H1 (cell line): Measurements from ENCODE around the gene GRIA3. TPM values are rescaled to one million over a fixed set of nuclear protein-coding genes. Genes with fewer than 3 reads are reported as not detected.

ENCODE experiments used
- CTCF ChIA-PET: fragments of 300-600 bp; sonication (Branson Sonifier 250); formaldehyde crosslinking; loops from one replicate; lab custom pipeline; 2021; ENCODE audit not compliant: partially characterized antibody; lab: Charles Lee
- POLR2A ChIA-PET: fragments of 300-600 bp; sonication (Branson Sonifier 250); formaldehyde crosslinking; loops from one replicate; lab custom pipeline; 2021; ENCODE audit warnings: inconsistent platforms; ENCODE audit not compliant: partially characterized antibody; lab: Charles Lee
- DNase-seq, 2 experiments: peaks; one replicate each; pipeline versions ENCODE4 v3.0.0 to v3.0.0-alpha.2; 2010 to 2022; ENCODE audit warnings: low spot score in 2 of 2, low read depth in 1 of 2, mixed read lengths in 1 of 2
- FAIRE-seq: peaks from 2 replicates; lab custom pipeline; 2011; peaks lifted over from hg19 to GRCh38; lab: Jason Lieb, UNC
- H2AFZ ChIP-seq: 2 replicates; pipeline ENCODE4 v1.8.1; 2012; ENCODE audit warnings: low read length, inconsistent platforms
- H2AK5ac ChIP-seq: 2 replicates; pipeline ENCODE4 v1.6.1; 2013; ENCODE audit warnings: low read depth, low read length
- H2BK120ac ChIP-seq: replicated peaks from 2 replicates; pipeline ENCODE3; 2013; ENCODE audit warnings: low read depth, low read length, inconsistent platforms
- H2BK12ac ChIP-seq: 2 replicates; pipeline ENCODE4 v1.6.1; 2013; ENCODE audit warnings: low read depth, low read length
- H2BK15ac ChIP-seq: 2 replicates; pipeline ENCODE4 v1.6.1; 2013; ENCODE audit warnings: low read length
- H2BK20ac ChIP-seq: 2 replicates; pipeline ENCODE4 v1.6.1; 2013; ENCODE audit warnings: low read length
- H2BK5ac ChIP-seq: 2 replicates; pipeline ENCODE4 v1.6.1; 2013; ENCODE audit warnings: low read depth, low read length
- H3K14ac ChIP-seq: 2 replicates; pipeline ENCODE4 v1.6.1; 2013; ENCODE audit warnings: inconsistent platforms; ENCODE audit not compliant: insufficient read length
- H3K18ac ChIP-seq: 2 replicates; pipeline ENCODE4 v1.6.1; 2013; ENCODE audit warnings: low read length; ENCODE audit errors: extremely low read depth
- H3K23ac ChIP-seq: 2 replicates; pipeline ENCODE4 v1.6.1; 2013; ENCODE audit warnings: inconsistent platforms; ENCODE audit not compliant: insufficient read length
- H3K23me2 ChIP-seq: 2 replicates; pipeline ENCODE4 v1.6.1; 2013; ENCODE audit warnings: low read depth, low read length
- H3K27ac ChIP-seq: 2 replicates; pipeline ENCODE4 v1.6.1; 2011; ENCODE audit warnings: low read depth, low read length, inconsistent platforms
- H3K27me3 ChIP-seq, 4 experiments: replicated peaks in 1 of 4; 1 replicate in 1 of 4; 2 replicates in 3 of 4; pipeline versions ENCODE4 v1.6.1 to v1.8.1; 2011 to 2013; ENCODE audit warnings: low read length in 3 of 4, mild to moderate bottlenecking in 3 of 4, inconsistent platforms in 2 of 4, mixed read lengths in 2 of 4, moderate library complexity in 1 of 4; ENCODE audit not compliant: control insufficient read depth in 3 of 4, insufficient read depth in 3 of 4; ENCODE audit errors: extremely low read depth in 1 of 4
- H3K36me3 ChIP-seq, 4 experiments: 2 replicates each; pipeline versions ENCODE4 v1.6.1 to v1.8.1; 2011 to 2013; ENCODE audit warnings: mild to moderate bottlenecking in 4 of 4, low read length in 3 of 4, moderate library complexity in 2 of 4, control low read depth in 1 of 4, inconsistent platforms in 1 of 4; ENCODE audit not compliant: insufficient read depth in 4 of 4, control insufficient read depth in 2 of 4
- H3K4ac ChIP-seq: replicated peaks from 2 replicates; pipeline ENCODE3; 2013; ENCODE audit warnings: low read length, low read depth, mixed read lengths, inconsistent platforms; ENCODE audit not compliant: insufficient read length
- H3K4me1 ChIP-seq, 4 experiments: replicated peaks in 1 of 4; 1 replicate in 1 of 4; 2 replicates in 3 of 4; pipeline versions ENCODE4 v1.6.1 to v1.8.1; 2011 to 2013; ENCODE audit warnings: low read length in 3 of 4, inconsistent platforms in 2 of 4, mixed read lengths in 1 of 4; ENCODE audit not compliant: insufficient read depth in 4 of 4, control insufficient read depth in 3 of 4
- H3K4me2 ChIP-seq, 2 experiments: 2 replicates each; pipeline versions ENCODE4 v1.6.1 to v1.8.1; 2011 to 2013; ENCODE audit warnings: low read depth in 2 of 2, low read length in 2 of 2, control low read depth in 1 of 2, inconsistent platforms in 1 of 2, mild to moderate bottlenecking in 1 of 2; ENCODE audit not compliant: insufficient read depth in 1 of 2
- H3K4me3 ChIP-seq, 4 experiments: fragments of 200-600, 300-600 bp in 1 of 4; sonication (generic), shearing (Covaris generic), sonication (Bioruptor Twin) in 1 of 4; 2 replicates each; pipeline versions ENCODE4 v1.5.1 to v1.8.1; 2011 to 2016; ENCODE audit warnings: low read length in 4 of 4, low read depth in 3 of 4, control low read depth in 2 of 4, inconsistent platforms in 2 of 4, mild to moderate bottlenecking in 2 of 4, mixed read lengths in 1 of 4, moderate library complexity in 1 of 4; ENCODE audit not compliant: insufficient read depth in 2 of 4; ENCODE audit errors: extremely low read depth in 1 of 4
- H3K56ac ChIP-seq: replicated peaks from 2 replicates; pipeline ENCODE3; 2013; ENCODE audit warnings: low read depth, mild to moderate bottlenecking, mixed read lengths, low read length, inconsistent platforms; ENCODE audit not compliant: insufficient read length
- H3K79me1 ChIP-seq: 2 replicates; pipeline ENCODE4 v1.6.1; 2013; ENCODE audit warnings: low read depth, low read length, control low read depth
- H3K79me2 ChIP-seq, 2 experiments: 2 replicates each; pipeline versions ENCODE4 v1.6.1 to v1.8.1; 2012 to 2013; ENCODE audit warnings: low read length in 2 of 2, mild to moderate bottlenecking in 2 of 2, inconsistent platforms in 1 of 2; ENCODE audit not compliant: insufficient read depth in 2 of 2, control insufficient read depth in 1 of 2
- H3K9ac ChIP-seq, 4 experiments: replicated peaks in 1 of 4; 1 replicate in 1 of 4; 2 replicates in 3 of 4; pipeline versions ENCODE4 v1.6.1 to v1.8.1; 2011 to 2013; ENCODE audit warnings: low read depth in 3 of 4, low read length in 3 of 4, control low read depth in 2 of 4, mild to moderate bottlenecking in 2 of 4, moderate library complexity in 2 of 4, inconsistent platforms in 1 of 4; ENCODE audit errors: extremely low read depth in 1 of 4
- H3K9me3 ChIP-seq, 2 experiments: 2 replicates each; pipeline versions ENCODE4 v1.6.1 to v1.8.1; 2012 to 2013; ENCODE audit warnings: mild to moderate bottlenecking in 2 of 2, moderate library complexity in 2 of 2, control low read depth in 1 of 2, inconsistent platforms in 1 of 2, low read depth in 1 of 2, low read length in 1 of 2, mixed read lengths in 1 of 2; ENCODE audit not compliant: insufficient read depth in 2 of 2
- H4K20me1 ChIP-seq, 2 experiments: replicated peaks in 1 of 2; 2 replicates each; pipeline versions ENCODE3 to v1.8.1; 2011 to 2013; ENCODE audit warnings: inconsistent platforms in 2 of 2, low read length in 2 of 2, mild to moderate bottlenecking in 1 of 2; ENCODE audit not compliant: insufficient read depth in 2 of 2, control insufficient read depth in 1 of 2
- H4K5ac ChIP-seq: 2 replicates; pipeline ENCODE4 v1.6.1; 2013; ENCODE audit warnings: low read length, low read depth, mixed read lengths, inconsistent platforms; ENCODE audit not compliant: insufficient read length
- H4K8ac ChIP-seq: 2 replicates; pipeline ENCODE4 v1.8.0; 2013; ENCODE audit warnings: mild to moderate bottlenecking, moderate library complexity, low read length, inconsistent platforms; ENCODE audit not compliant: insufficient read depth; ENCODE audit errors: extremely low read depth
- H4K91ac ChIP-seq: replicated peaks from 2 replicates; pipeline ENCODE3; 2013; ENCODE audit warnings: low read length, mixed read lengths, inconsistent platforms; ENCODE audit not compliant: insufficient read length
- CHD2 ChIP-seq: IDR thresholded peaks from 2 replicates; pipeline ENCODE4 v1.6.1; 2012; ENCODE audit warnings: low read length, improper control_type of control experiment
- CREB1 ChIP-seq: IDR thresholded peaks from 2 replicates; pipeline ENCODE4 v1.6.1; 2012; ENCODE audit warnings: inconsistent platforms
- GTF2F1 ChIP-seq: IDR thresholded peaks from 2 replicates; pipeline ENCODE4 v1.6.1; 2012; ENCODE audit warnings: low read depth, low read length, improper control_type of control experiment, borderline replicate concordance
- KDM1A ChIP-seq: fragments of 200-600, 300-600 bp; sonication (generic); IDR thresholded peaks from 2 replicates; pipeline ENCODE4 v1.7.1; 2016; ENCODE audit warnings: mild to moderate bottlenecking, low read length, borderline replicate concordance
- PHF8 ChIP-seq: fragments of 200-600 bp; sonication (generic); conservative IDR thresholded peaks from 2 replicates; pipeline ENCODE4 v1.7.1; 2012; ENCODE audit warnings: low read depth, mild to moderate bottlenecking, inconsistent platforms, low read length, moderate library complexity
- RFX5 ChIP-seq: IDR thresholded peaks from 2 replicates; pipeline ENCODE4 v1.6.1; 2011; ENCODE audit warnings: low read depth, low read length, improper control_type of control experiment, borderline replicate concordance
- SAP30 ChIP-seq: fragments of 300-600 bp; sonication (generic); IDR thresholded peaks from 2 replicates; pipeline ENCODE4 v1.7.1; 2012; ENCODE audit warnings: low read length, moderate library complexity, mild to moderate bottlenecking, inconsistent platforms; ENCODE audit not compliant: insufficient read depth, insufficient replicate concordance
- SP1 ChIP-seq: IDR thresholded peaks from 2 replicates; pipeline ENCODE4 v1.6.1; 2011; ENCODE audit warnings: low read depth, low read length
- SP4 ChIP-seq: IDR thresholded peaks from 2 replicates; pipeline ENCODE4 v1.6.1; 2012; ENCODE audit warnings: low read length, inconsistent platforms
- SRF ChIP-seq: IDR thresholded peaks from 2 replicates; pipeline ENCODE4 v1.6.1; 2011; ENCODE audit warnings: mild to moderate bottlenecking, low read depth, low read length, moderate library complexity
- YY1 ChIP-seq: IDR thresholded peaks from 2 replicates; pipeline ENCODE4 v1.6.1; 2011; ENCODE audit warnings: low read depth, mild to moderate bottlenecking, low read length
- WGBS, 2 experiments: shearing (Covaris generic) in 1 of 2; methylation state at CpG; one replicate each; pipeline versions ENCODE4 v1.1.6 to v1.1.7; 2013 to 2015; ENCODE audit warnings: low lambda C conversion rate in 2 of 2, mixed read lengths in 2 of 2, inconsistent platforms in 1 of 2, low coverage in 1 of 2, missing lambda C conversion rate in 1 of 2; ENCODE audit not compliant: insufficient replicate concordance in 2 of 2, insufficient coverage in 1 of 2, insufficient read length in 1 of 2; ENCODE audit errors: extremely low coverage in 1 of 2, missing lambda C conversion rate in 1 of 2; 5-methylcytosine and 5-hydroxymethylcytosine counted together
- polyA plus RNA-seq, 7 experiments: library from polyadenylated mRNA; depleted of rRNA in 3 of 7; stranded (reverse) in 5 of 7; unstranded in 2 of 7; fragments of >200 nt in 5 of 7; fragments of 200-250 nt in 2 of 7; gene quantifications; 1 replicate in 5 of 7; 2 replicates in 1 of 7; 4 replicates in 1 of 7; pipeline versions ENCODE4 v1.2.1 to v1.2.3, GENCODE V29; 2011 to 2013; ENCODE audit warnings: missing spikeins in 2 of 7, mixed read lengths in 2 of 7
- total RNA-seq: library from RNA; stranded (reverse); fragmentation: NEBNext Ultra II Directional; extraction: Animal tissue kit (Norgen Biotek cat#: 25700); gene quantifications from 2 replicates; pipeline ENCODE4 v1.2.1, GENCODE V29; 2021
- TF ChIP-seq, protein P1 (sequence below): IDR thresholded peaks from 2 replicates; pipeline ENCODE4 v1.6.1; 2012; ENCODE audit warnings: inconsistent platforms
- TF ChIP-seq, protein P2 (sequence below), 3 experiments: IDR thresholded peaks; 1 replicate in 2 of 3; 2 replicates in 1 of 3; pipeline versions ENCODE4 v1.5.1 to v1.6.1; 2011; ENCODE audit warnings: low read length in 3 of 3, mild to moderate bottlenecking in 3 of 3, inconsistent platforms in 2 of 3, low read depth in 1 of 3, moderate library complexity in 1 of 3; ENCODE audit not compliant: insufficient read depth in 1 of 3; ENCODE audit errors: control extremely low read depth in 1 of 3

The GRIA3 gene
- total and polyA plus RNA-seq, 2 of the 8 experiments (the other 6 are each of a cell fraction or from before 2014, with no cell fraction given) = 2.6 to 3.0 TPM

DNA sequence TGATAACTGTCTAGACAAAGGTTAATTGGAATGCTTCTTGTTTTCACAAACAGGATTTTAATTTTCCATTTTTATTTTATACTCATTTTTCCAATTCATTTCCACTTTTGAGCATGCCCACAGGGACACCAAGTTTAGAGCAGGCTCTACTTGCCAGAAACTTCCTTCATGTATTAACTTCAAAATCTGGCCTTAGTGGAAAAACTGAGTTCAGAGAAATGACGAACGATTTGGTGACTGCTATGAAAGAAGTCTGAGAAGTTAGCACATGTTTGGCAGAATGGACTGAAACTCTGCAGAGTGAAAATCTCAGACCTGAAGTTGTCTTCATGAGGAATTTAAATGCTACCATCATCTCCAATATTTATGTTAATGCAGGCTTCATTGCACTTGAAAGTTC, 334.7 kb downstream of the GRIA3 start:
- H3K79me1 ChIP-seq = no peaks in the 10 kb centered on the region
- H3K27ac ChIP-seq = no peak overlapping the region
- no peak overlapping the region for H3K23ac ChIP-seq
- H2BK12ac ChIP-seq = no peak overlapping the region
- H3K56ac ChIP-seq = no peak overlapping the region
- H3K4ac ChIP-seq = no peak overlapping the region
- no peak overlapping the region for H3K4me2 ChIP-seq
- H2BK5ac ChIP-seq = no peak overlapping the region
- FAIRE-seq (no peak), DNase-seq (no peak)
- no peaks in the 10 kb centered on the region; a peak in 1 of 4 replicates for H3K9me3 ChIP-seq
- no peaks in the 10 kb centered on the region for H3K4me1 ChIP-seq
- no peaks in the 10 kb centered on the region for H3K79me2 ChIP-seq
- H2BK20ac ChIP-seq = no peak overlapping the region
- ChIA-PET POLR2A (no interaction called here), CTCF (no interaction called here)
- no peak overlapping the region for H3K4me3 ChIP-seq
- no peak overlapping the region for H3K18ac ChIP-seq
- no peak overlapping the region for H2BK120ac ChIP-seq
- H4K5ac ChIP-seq = no peak overlapping the region
- H3K14ac ChIP-seq = no peak overlapping the region
- no peaks in the 10 kb centered on the region for H3K27me3 ChIP-seq
- no peak overlapping the region for H4K91ac ChIP-seq
- WGBS, 2 experiments = 100% methylated on average over 2 of the region's 2 CpGs; no CpG with 5 or more reads in 1 of the 2 experiments
- H2AK5ac ChIP-seq = no peak overlapping the region
- no peak overlapping the region for H3K9ac ChIP-seq
- H3K36me3 ChIP-seq = no peaks in the 10 kb centered on the region; a peak in 1 of 8 replicates
- no peak overlapping the region for H4K8ac ChIP-seq
- H4K20me1 ChIP-seq = no peaks in the 10 kb centered on the region
- no peak overlapping the region for H2BK15ac ChIP-seq
- H2AFZ ChIP-seq = no peak overlapping the region
- H3K23me2 ChIP-seq = no peaks in the 10 kb centered on the region; the same call in 1 of the 2 replicates
- TF ChIP-seq GTF2F1 = no peak
- no peak for TF ChIP-seq SP1
- TF ChIP-seq PHF8 = no peak
- TF ChIP-seq SAP30 = no peak
- TF ChIP-seq SRF = no peak
- TF ChIP-seq KDM1A = no peak
- TF ChIP-seq RFX5 = no peak
- TF ChIP-seq, protein P1, sequence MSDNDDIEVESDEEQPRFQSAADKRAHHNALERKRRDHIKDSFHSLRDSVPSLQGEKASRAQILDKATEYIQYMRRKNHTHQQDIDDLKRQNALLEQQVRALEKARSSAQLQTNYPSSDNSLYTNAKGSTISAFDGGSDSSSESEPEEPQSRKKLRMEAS = no peak
- TF ChIP-seq YY1 = no peak
- TF ChIP-seq, protein P2, sequence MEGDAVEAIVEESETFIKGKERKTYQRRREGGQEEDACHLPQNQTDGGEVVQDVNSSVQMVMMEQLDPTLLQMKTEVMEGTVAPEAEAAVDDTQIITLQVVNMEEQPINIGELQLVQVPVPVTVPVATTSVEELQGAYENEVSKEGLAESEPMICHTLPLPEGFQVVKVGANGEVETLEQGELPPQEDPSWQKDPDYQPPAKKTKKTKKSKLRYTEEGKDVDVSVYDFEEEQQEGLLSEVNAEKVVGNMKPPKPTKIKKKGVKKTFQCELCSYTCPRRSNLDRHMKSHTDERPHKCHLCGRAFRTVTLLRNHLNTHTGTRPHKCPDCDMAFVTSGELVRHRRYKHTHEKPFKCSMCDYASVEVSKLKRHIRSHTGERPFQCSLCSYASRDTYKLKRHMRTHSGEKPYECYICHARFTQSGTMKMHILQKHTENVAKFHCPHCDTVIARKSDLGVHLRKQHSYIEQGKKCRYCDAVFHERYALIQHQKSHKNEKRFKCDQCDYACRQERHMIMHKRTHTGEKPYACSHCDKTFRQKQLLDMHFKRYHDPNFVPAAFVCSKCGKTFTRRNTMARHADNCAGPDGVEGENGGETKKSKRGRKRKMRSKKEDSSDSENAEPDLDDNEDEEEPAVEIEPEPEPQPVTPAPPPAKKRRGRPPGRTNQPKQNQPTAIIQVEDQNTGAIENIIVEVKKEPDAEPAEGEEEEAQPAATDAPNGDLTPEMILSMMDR (IDR thresholded peaks at IDR 0.05; ENCODE audit: control extremely low read depth in 1 of 3, insufficient read depth in 1 of 3, low read depth in 1 of 3, low read length in 3 of 3) = no peak
- no peak for TF ChIP-seq CREB1
- no peak for TF ChIP-seq SP4
- no peak for TF ChIP-seq CHD2
